Choroid plexus epithelial cell (primary cell): ENCODE data around the gene DNMT3A.

Experiments used
- DNase-seq: peaks from one replicate; pipeline ENCODE4 v3.0.0-alpha.2; 2010; ENCODE audit warnings: low read depth
- H3K4me3 ChIP-seq: 2 replicates; pipeline ENCODE4 v1.5.1; 2011; ENCODE audit warnings: low read depth, mild to moderate bottlenecking, control low read depth, low read length, moderate library complexity
- TF ChIP-seq, protein P1 (sequence below): conservative IDR thresholded peaks from 2 replicates; pipeline ENCODE4 v1.5.1; 2011; ENCODE audit warnings: low read depth, mild to moderate bottlenecking, control low read depth, inconsistent platforms, low read length, moderate library complexity

Gene DNMT3A

DNA sequence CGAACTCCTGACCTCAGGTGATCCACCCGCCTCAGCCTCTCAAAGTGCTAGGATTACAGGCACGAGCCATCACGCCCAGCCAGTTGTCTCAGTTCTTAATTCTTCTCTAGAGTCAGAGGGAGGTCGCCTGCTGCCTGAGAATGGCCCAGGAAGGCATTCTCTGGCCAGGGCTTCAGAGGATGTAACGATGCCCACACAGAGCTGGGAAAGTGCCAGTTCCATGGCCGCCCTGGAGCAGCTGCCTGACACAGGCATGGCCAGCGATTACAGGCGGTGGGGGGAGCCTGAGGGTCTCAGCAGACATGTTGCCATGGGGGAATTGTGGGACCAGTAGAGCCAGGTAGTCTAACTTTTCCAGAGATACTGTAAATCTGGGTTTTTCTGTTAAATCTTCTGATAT, 25.6 kb upstream of the DNMT3A start:
- no peak overlapping the region for H3K4me3 ChIP-seq
- TF ChIP-seq, protein P1, sequence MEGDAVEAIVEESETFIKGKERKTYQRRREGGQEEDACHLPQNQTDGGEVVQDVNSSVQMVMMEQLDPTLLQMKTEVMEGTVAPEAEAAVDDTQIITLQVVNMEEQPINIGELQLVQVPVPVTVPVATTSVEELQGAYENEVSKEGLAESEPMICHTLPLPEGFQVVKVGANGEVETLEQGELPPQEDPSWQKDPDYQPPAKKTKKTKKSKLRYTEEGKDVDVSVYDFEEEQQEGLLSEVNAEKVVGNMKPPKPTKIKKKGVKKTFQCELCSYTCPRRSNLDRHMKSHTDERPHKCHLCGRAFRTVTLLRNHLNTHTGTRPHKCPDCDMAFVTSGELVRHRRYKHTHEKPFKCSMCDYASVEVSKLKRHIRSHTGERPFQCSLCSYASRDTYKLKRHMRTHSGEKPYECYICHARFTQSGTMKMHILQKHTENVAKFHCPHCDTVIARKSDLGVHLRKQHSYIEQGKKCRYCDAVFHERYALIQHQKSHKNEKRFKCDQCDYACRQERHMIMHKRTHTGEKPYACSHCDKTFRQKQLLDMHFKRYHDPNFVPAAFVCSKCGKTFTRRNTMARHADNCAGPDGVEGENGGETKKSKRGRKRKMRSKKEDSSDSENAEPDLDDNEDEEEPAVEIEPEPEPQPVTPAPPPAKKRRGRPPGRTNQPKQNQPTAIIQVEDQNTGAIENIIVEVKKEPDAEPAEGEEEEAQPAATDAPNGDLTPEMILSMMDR: no peak
- no peak for DNase-seq

DNA sequence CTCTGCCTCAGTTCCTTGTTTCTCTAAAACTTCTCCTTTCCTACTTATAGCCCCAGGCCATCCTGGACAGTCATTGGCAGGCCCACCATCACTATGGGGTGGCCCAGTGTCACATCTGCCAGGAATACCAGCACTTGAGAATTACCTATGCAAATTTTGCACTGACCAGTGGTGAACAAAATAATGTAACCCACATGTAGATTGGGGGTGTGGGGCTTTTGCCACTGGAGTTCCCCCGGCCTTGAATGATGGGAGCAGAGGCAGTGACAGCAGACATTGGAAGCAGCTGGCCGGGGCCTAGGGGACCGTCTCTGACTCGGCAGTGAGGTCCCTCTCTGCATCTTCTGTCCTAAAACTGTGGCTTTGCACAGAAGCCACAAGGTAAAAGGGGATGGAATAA, 24.9 kb upstream of the DNMT3A start:
- H3K4me3 ChIP-seq: no peak overlapping the region
- DNase-seq: no peak
- TF ChIP-seq, protein P1: no peak

DNA sequence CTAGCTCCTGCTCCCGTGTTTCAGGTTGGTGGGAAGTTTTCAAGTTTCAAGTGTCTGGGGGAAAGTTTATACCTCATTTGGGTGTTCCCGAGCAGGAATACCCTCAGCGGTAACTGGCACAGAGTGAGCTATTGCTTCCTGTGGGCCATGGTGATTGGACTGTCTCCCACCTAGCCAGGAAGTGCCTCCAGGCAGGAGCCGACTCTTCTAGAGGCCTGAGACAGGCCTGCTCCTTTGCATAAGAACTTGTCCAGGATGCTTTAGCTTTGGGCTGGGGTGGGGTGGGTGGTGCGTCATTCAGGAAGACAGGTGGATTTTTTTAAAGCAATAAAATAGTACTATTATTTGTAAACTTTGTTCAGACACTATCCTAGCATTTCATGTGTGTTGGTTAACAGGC, 23.5 kb upstream of the DNMT3A start:
- no peak for DNase-seq
- TF ChIP-seq, protein P1: no peak

DNA sequence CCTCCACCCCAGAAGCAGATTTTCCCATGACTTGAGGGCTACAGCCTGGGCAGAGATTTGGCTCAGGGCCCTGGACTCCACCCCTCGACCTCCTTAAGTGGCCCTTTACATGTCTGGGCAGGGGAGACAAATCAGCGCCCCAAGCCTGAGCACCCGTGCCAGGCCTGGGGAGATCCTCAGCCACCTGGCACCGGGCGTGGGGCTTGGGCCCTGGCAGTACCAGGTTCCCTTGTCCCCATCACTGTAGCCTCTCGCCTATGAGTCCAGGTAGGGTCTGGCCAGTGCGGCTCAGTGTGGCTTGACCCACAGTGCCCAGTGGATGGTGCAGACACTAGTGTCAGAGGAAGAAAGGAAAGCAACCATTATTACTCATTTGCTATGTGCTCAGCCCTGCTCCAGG, 22.0 kb upstream of the DNMT3A start:
- H3K4me3 ChIP-seq: no peak overlapping the region
- TF ChIP-seq, protein P1: no peak
- DNase-seq: no peak

More for the DNA sequence above, 23.5 kb upstream of the DNMT3A start:
- H3K4me3 ChIP-seq: no peak overlapping the region

DNA sequence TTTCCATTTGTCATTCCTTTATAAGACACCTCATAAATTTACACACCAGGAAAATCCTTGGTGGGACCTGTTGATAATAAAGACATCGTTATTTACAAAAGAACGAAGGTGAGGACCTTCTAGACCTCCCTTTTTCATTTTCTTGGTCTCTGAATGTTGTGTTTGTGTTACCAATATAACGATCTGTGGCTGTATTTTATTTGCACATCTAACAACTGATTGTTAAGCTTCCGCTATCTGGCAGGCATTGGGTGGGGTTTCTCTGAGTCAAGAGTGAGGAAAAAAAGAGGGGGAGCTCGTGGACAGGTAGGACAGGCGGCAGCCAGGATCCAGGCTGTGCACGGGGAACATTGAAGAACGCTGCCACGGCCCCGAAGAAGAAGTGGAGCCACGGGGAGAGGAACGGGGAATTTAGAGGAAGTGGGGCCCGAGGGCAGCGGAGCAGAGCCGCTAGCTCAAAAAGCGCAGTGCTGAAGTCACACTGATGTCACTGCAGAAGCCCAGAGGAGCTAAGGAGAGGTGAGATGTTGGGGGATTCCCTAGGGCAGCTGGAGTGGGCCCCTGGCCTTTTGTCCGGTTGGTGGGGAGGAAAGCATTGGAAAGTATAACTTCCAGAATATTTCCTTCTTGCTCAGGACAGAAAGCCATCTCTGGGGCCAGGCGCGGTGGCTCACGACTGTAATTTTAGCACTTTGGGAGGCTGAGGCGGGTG, 20.9 kb upstream of the DNMT3A start:
- DNase-seq: no peak
- H3K4me3 ChIP-seq: peak overlapping the region; percentile 45
- TF ChIP-seq, protein P1: no peak

DNA sequence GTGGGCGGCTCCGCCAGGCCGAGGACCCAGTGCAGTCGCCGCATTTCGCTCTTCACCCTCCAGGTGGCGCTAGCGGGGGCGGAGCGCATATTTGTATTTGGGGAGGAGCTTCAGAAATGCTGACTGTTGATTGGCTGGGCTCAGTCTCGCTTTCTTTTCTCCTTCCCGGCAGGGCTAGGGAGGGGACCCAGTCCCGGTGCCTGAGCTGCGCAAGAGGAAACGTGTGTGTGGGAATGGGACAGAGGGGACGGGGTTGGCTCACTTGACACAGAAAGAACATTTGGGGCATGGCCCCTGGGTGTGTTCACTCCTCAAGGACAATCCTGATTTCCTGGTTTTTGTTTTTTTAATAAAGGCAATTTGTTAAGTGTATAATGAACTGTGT, 20.3 kb upstream of the DNMT3A start:
- TF ChIP-seq, protein P1: peak; percentile 94
- peak overlapping the region; percentile 45 for H3K4me3 ChIP-seq
- DNase-seq: peak; percentile 93
